NCI-H524 treated with DMSO at 0.1 percent for 48 hours (cell line): ENCODE results near the gene PCNX1.

Experiments used
- DNase-seq: peaks from one replicate; lab custom pipeline; 2025; lab: John Stamatoyannopoulos, UW

Gene PCNX1

GRCh38 chr14:71076462-71077092 is 169.3 kb downstream of the PCNX1 start:
- DNase-seq, result no peak

GRCh38 chr14:71078500-71078899 is 171.2 kb downstream of the PCNX1 start:
- no peak for DNase-seq

GRCh38 chr14:71086567-71086966 is 179.3 kb downstream of the PCNX1 start:
- no peak for DNase-seq

- DNase-seq, result no peak
Observed at GRCh38 chr14:71089971-71090370, 182.7 kb downstream of the PCNX1 start.

- no peak for DNase-seq
Observed at GRCh38 chr14:71094722-71095121, 187.5 kb downstream of the PCNX1 start.

- no peak for DNase-seq
Observed at GRCh38 chr14:71096947-71097346, 189.7 kb downstream of the PCNX1 start.

GRCh38 chr14:71103662-71104484 is 196.6 kb downstream of the PCNX1 start:
- DNase-seq, result peak; percentile 13

- DNase-seq, result no peak
Observed at GRCh38 chr14:71105177-71105576, 197.9 kb downstream of the PCNX1 start.

- DNase-seq, result no peak
Observed at GRCh38 chr14:71107921-71108320, 200.7 kb downstream of the PCNX1 start.

GRCh38 chr14:71108398-71109119 is 201.3 kb downstream of the PCNX1 start:
- no peak for DNase-seq

- no peak for DNase-seq
Observed at GRCh38 chr14:71113376-71113775, 206.1 kb downstream of the PCNX1 start.

GRCh38 chr14:71114565-71114964 is 207.3 kb downstream of the PCNX1 start:
- DNase-seq, result no peak

- DNase-seq, result no peak
Observed at GRCh38 chr14:71115306-71115705, 208.0 kb downstream of the PCNX1 start.

- DNase-seq, result no peak
Observed at GRCh38 chr14:71115821-71116567, 208.7 kb downstream of the PCNX1 start.

GRCh38 chr14:71116568-71117122 is 209.4 kb downstream of the PCNX1 start:
- no peak for DNase-seq

GRCh38 chr14:71117839-71118743 is 210.8 kb downstream of the PCNX1 start:
- DNase-seq, result no peak

- DNase-seq, result no peak
Observed at GRCh38 chr14:71119075-71119474, 211.8 kb downstream of the PCNX1 start.

GRCh38 chr14:71119832-71120231 is 212.6 kb downstream of the PCNX1 start:
- no peak for DNase-seq

GRCh38 chr14:71121001-71121400 is 213.7 kb downstream of the PCNX1 start:
- no peak for DNase-seq

- DNase-seq, result no peak
Observed at GRCh38 chr14:71121711-71122110, 214.5 kb downstream of the PCNX1 start.
